ENCODE measurements around the gene GPRC5C.

Gene GPRC5C

GRCh38 chr17:74449306-74449705, 17.4 kb downstream of the GPRC5C start:
- no peak for DNase-seq (ENCODE audit: low spot score)
- TF ChIP-seq, protein P1, sequence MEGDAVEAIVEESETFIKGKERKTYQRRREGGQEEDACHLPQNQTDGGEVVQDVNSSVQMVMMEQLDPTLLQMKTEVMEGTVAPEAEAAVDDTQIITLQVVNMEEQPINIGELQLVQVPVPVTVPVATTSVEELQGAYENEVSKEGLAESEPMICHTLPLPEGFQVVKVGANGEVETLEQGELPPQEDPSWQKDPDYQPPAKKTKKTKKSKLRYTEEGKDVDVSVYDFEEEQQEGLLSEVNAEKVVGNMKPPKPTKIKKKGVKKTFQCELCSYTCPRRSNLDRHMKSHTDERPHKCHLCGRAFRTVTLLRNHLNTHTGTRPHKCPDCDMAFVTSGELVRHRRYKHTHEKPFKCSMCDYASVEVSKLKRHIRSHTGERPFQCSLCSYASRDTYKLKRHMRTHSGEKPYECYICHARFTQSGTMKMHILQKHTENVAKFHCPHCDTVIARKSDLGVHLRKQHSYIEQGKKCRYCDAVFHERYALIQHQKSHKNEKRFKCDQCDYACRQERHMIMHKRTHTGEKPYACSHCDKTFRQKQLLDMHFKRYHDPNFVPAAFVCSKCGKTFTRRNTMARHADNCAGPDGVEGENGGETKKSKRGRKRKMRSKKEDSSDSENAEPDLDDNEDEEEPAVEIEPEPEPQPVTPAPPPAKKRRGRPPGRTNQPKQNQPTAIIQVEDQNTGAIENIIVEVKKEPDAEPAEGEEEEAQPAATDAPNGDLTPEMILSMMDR (IDR thresholded peaks at IDR 0.05; ENCODE audit: extremely low read depth, missing control alignments), result no peak

DNA sequence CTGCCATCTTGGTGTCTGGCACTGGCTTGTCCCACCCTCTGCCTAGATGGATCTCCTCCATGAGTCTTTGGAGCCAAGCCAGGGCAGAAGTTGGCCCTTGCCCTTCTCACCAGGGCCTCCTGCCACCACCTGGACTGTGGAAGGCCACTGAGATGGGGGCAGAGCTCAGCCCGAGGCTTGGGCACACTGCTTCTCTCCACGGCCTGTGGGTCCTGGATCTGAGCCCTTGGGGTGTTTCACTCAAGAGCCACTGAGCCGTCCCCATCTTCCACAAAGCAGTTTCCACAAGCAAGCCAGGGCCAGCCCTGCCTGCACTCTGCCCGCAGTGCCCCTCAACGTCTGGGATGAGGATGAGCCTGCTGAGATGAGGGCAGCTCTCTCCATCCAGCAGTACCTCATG, 17.9 kb downstream of the GPRC5C start:
- TF ChIP-seq, protein P1 (IDR thresholded peaks at IDR 0.05; ENCODE audit: extremely low read depth, missing control alignments), result no peak
- no peak for DNase-seq (ENCODE audit: low spot score)

DNA sequence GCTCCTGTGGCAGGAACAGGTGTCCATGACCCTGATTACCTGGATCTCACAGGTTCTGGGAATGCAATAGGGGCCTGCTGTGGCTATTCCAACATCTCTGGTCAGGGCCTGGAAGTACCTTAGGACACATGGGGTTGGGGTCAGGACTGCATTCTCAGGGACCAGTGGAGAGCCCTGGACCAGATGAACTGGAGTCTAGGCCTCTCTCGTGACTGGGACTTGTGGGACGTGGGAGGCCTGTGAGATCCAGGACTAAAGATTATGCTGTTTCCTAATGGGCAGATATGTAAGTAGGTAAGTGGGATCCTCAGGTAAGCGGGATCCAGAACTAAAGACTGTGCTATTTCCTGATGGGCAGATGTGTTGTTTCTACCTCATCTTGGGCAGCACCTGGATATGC, 18.3 kb downstream of the GPRC5C start:
- no peak for DNase-seq (ENCODE audit: low spot score)
- TF ChIP-seq, protein P1 (IDR thresholded peaks at IDR 0.05; ENCODE audit: extremely low read depth, missing control alignments), result no peak

DNA sequence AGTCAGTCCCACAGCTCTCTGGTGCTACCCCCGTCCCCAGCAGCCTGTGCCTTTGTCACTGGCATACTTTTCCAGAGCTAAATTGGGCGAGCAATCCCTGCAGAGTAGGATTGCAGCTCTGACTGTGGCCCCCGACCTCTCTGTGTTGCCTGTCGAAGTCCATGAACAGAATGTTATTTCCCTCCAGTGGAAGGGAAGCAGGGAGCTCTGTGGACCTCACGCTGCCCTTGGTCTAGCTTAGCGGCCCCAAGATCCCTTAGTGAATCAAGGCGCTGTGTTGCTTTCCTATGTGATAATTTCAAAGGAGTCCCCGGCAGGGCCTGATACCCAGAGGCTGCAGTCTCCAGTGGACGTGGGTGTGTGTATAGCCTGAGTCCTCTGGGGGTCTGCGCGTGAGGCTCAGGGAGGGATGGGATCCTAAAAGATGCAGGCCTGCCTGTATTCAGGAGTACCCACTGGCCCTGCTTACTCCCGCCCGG, 19.1 kb downstream of the GPRC5C start:
- no peak for DNase-seq (ENCODE audit: low spot score)
- TF ChIP-seq, protein P1 (IDR thresholded peaks at IDR 0.05; ENCODE audit: extremely low read depth, missing control alignments), result no peak

GRCh38 chr17:74451557-74451956, 19.7 kb downstream of the GPRC5C start:
- no peak for DNase-seq (ENCODE audit: low spot score)
- TF ChIP-seq, protein P1 (IDR thresholded peaks at IDR 0.05; ENCODE audit: extremely low read depth, missing control alignments), result no peak

- no peak for DNase-seq (ENCODE audit: low spot score)
Measured at GRCh38 chr17:74452033-74452840, 20.3 kb downstream of the GPRC5C start.

More at GRCh38 chr17:74452033-74452840, 20.3 kb downstream of the GPRC5C start:
- TF ChIP-seq, protein P1 (IDR thresholded peaks at IDR 0.05; ENCODE audit: extremely low read depth, missing control alignments), result no peak

All from GM20000 (cell line).